Forelimb muscle (tissue), 1 donor: Measurements from ENCODE around the gene RASSF5. TPM values are rescaled to one million over a fixed set of nuclear protein-coding genes. Genes with fewer than 3 reads are reported as not detected.

Experiments
- DNase-seq: peaks from one replicate; pipeline ENCODE4 v3.0.0-alpha.2; 2013; ENCODE audit warnings: low read depth
- polyA plus RNA-seq: library from polyadenylated mRNA; unstranded; fragments of 120-200 nt; gene quantifications from one replicate; pipeline ENCODE4 v1.2.1, GENCODE V29; 2013; ENCODE audit not compliant: insufficient read length

Gene RASSF5
- polyA plus RNA-seq, 1 donor: 7.1 TPM

DNA sequence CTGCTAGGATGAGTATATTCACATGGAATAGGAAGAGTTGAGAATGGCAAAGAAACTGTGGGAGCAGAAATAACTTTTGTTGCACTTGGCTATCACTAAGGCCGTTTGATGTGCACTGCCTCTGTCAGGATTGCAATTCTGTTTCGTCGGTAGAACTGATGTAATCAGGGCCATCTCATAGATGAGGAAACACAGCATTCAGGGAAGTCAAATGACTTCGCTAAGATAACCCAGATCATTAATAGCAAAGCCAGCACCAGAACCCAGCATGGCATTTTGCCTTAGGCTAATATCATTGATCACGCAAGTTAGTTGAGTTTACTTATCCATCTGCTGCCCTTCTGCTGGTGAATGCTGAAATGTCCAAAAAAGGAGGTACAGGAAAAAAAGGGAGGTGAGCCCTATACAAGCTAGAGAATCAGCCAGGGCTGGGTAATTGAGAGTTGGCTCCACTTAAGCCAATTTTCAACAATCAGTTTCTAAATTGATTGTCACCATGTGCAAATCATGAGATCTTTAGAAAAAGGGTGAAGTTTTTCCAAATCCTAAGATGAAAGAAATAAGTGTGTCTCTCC, 7.6 kb downstream of the RASSF5 start:
- no peak for DNase-seq

DNA sequence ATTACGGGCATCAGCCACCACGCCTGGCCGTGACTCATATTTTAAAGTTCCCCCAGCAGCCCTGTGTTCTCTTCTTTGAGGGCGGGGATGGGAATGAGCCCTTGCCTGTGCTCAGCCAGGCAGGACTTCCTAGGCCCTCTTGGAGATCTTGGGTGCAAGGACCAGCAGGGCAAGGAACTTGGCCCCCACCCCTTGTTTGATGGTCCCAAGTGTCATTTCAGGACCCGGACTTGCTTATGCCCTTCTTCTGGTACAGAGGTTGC, 9.3 kb downstream of the RASSF5 start:
- DNase-seq: no peak

DNA sequence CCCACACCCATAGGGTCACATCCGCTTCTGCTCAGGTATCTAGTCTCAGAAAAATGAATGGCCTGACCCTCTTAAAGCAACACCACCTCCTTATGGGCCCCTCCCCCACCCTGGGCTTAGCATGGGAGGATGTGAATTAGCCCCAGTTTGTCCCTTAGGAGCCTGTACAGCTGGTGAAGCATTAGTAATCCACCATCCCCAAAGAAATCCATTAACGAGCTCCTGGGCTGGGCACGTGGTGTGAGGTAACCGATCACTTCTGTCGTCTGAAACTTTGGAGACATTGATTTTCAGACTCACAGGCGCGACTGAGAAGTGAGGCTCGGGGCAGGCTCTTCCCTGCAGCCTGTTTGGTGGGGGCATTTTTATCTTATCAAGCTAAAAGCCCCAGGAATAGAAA, 10.5 kb downstream of the RASSF5 start:
- DNase-seq: no peak

DNA sequence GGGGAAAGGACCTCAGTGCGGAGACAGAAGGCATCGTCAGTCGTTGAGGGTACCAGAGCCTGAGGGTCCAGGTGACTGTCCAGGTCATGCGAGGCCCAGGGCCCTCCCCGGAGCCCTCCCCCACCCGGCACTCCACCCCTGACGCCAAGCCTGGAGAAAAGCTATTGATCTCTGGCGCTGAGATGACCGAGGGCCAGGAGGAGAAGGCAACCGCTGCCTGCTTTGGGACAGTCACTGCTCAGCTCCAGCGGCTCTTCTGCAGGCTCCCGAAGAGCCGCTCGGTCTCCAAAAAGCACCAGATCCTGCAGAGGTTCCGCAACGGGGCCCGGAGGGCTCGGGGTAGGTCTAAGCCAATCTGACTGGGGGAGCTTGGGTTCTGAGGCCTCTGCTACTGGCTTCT, 10.9 kb downstream of the RASSF5 start:
- no peak for DNase-seq

DNA sequence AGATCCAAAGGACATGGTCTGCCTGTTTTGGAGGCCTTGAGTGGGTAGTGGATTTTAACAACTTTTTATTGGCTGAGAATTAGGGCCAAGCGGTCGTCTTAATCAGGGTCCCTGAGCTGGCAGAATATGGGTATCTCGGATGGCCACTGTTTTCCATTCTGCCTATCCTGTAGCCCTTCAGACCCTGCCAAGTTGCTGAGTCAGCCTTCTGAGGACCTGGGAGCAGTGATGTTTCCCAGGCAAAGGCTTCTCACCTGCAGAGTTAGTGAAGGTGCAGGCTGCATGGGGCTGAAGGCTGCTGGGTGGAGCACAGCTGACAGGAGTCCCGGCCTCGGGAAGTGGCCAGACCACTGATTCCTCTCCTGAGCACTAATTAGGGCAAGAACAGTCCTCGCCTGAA, 11.4 kb downstream of the RASSF5 start:
- DNase-seq: no peak

DNA sequence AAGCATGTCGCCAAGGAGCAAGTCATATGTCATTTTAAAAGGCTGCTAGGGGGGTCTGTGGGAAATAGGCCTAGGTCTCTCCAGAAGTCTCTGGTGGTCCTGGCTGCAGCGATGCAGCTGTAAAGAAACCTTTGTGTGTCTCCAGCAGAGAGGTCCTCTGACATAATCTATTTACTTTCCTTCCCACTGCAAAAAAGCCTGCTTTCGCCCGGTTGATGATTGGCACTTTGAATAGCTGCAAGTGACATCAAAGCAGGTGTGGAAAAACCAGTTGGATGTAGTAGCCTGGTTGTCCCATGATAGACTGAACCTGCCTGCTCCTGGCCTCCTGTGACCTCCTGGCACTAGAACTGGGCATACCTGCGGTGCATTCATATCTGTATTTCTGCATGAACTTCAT, 13.8 kb downstream of the RASSF5 start:
- no peak for DNase-seq

DNA sequence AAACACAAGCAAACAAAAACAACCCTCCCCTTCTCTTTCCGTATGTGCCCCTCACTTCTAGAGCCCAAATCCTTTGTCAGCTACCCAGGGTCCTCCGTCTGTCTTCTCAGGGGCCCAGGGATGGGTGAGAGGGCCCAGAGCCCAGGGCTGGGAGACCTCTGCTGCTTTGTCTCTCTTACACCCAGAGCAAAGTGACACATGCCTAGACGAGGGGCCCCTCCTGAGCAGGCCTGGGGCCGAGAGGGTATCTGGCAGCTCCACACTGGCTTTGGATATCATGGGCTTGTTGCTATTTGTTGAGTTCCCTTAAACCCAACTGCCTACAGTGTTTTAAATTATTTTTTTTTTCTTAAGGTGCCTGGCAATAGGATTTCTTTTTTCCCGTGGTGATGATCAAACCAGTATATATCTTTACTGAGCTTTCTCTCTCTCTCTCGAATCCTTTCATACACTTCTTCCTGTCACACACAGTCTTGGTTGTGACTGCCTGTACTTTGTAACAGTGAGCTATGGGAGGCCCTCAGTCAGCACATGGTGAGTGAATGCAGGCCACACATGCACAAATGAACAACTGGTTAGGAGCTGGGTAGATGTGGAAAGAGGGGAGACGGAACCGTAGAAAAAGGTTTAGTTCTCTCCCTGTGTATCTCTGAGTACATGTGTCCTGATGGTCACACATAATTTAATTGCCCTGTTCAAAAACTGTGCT, 14.5 kb downstream of the RASSF5 start:
- DNase-seq: no peak

DNA sequence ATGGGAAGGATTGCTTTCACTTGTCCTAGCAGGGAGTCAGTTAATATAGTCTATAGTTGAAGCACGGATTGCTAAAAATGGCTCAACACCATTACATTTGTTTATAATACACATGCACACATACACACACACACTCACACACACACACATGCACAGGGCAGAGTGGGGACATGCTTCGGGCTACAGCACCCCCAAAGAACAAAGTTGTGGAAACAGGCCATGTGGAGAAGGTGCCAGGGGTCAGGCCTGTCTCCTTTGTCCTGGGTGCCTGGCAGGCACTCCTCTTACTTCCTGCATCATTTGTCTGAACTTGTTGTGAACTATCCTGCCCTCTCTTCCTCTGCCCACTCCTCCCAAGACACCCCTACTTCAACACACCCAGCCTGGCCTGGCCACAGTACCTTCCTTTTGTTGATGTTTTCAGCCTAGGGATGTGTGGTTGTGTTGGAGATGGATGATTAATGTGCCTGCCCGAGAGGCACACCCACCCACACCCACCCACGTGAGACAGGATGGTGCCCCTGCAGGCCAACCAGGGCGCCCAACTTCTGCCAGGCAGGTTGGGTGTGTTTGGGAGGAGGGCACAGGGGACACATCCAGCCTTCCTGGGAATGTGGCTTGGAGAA, 17.5 kb downstream of the RASSF5 start:
- no peak for DNase-seq

DNA sequence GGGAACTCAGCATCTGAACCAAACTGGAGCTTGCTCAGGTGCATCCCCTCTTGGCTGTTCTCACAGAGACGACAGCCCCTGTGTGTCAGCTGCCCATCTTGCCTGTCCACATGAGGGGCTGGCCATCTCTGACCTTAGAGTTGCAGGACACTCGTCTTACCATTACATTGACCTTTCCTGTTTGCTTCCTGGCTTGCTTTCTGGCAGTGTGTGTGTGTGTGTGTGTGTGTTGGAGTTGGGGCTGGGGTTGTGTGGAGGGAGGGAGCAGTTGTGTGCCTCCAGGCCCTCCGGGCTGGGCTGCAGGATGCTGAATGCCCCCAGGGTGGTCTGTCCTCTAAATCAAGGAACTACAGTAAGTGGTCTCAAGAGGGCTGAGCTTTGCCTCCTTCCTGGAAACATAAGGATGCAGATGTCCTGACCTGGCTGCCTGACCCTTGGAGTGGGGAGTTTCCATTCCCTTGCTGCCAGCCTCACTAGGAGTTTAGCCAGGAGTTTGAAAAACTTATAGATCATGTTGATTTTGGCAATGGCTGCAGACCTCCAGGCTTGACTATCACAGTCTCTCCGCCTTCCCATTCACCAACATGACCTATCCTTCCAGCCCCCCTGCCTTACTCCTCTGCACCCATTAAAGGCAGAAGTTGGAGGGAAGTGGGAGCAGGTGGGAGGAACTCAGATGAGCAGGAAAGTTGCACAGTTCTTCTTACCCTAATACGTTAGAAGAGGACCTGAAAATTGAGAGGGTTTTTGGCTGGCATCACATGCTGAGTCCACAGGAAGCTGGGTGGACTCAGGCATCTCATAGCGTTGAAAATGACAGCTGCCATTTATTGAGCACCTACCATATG, 19.0 kb downstream of the RASSF5 start:
- DNase-seq: no peak

DNA sequence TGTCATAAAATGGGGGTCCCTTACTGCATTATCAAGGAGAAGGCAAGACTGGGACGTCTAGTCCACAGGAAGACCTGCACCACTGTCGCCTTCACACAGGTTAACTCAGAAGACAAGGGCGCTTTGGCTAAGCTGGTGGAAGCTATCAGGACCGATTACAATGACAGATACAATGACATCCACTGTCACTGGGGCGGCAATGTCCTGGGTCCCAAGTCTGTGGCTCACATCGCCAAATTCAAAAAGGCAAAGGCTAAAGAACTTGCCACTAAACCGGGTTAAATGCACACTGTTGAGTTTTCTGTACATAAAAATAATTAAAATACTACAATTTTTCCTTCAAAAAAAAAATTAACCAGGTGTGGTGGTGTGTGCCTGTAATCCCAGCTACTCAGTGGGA, 22.1 kb downstream of the RASSF5 start:
- DNase-seq: no peak

DNA sequence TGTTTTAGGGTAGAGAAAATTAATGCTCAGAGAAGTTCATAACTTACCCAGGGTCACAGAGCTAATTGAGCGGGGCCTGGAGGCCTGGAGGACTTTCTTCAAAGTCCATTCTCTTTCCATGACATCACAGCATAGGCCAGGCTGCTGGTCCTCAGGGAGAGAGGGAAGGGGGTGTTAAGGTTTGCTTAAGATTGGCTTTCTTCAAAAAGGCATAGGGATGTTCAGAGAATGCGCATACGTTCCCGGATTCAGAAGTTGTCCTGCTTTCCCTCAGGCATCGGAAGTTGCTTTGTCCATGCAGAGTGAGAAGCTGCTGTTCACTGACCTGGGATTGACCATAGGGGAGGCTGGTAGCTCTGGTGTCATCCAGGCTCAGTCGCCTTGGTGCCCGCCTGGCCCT, 25.0 kb downstream of the RASSF5 start:
- no peak for DNase-seq

DNA sequence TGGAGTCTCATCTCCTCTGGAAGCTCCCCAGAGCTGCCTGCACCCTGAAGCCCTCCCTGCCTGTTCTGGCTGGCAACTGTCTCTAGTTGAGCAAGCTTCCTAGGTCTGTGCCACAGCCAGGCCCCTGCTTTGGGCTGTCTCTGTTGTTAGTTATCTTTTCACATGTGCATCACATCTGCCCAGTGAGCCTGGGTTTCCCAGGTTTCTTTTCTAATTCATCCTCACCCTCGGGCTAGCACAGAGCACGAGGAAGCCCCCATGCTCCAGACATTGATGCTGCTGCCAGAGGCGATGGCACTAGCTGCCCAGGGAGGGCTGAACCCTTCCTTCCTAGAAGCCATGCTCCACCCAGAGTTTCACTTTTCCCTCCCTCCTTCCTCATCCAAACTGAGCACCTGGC, 27.2 kb downstream of the RASSF5 start:
- no peak for DNase-seq

DNA sequence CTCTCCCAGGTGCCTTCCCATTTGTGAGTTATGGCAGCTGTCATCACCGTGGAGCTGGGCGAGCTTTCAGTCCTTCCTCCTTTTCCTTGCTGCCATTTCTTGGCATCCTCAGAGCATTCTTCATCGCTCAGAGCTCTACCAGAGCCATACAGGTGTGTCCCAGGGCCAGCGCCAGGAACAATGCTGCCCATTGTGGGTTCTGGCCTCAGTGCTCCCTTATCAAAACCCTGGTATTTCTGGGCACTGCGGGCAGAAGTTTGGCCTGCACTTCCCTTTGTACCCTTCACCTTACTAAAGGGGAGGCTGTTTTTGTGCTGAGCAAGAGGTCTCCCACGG, 28.5 kb downstream of the RASSF5 start:
- DNase-seq: no peak

DNA sequence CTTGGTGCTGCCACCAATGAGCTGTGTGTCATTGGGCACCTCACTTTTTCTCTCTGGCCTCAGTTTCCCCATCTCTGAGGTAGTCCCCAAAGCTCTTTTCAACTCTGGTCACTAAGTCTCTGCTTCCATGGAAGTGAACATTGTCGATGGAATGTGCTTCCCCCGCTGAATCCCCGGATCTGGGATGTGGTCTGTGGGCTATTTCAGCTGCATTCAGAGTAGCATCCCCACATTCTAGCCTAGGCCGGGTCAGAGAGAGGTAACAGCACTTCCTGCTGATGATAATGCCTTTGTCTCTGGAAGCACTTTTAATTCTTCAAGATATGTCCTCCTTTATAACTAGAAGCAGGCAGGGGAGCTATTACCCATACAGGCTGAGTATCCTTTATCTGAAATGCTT, 29.8 kb downstream of the RASSF5 start:
- no peak for DNase-seq

DNA sequence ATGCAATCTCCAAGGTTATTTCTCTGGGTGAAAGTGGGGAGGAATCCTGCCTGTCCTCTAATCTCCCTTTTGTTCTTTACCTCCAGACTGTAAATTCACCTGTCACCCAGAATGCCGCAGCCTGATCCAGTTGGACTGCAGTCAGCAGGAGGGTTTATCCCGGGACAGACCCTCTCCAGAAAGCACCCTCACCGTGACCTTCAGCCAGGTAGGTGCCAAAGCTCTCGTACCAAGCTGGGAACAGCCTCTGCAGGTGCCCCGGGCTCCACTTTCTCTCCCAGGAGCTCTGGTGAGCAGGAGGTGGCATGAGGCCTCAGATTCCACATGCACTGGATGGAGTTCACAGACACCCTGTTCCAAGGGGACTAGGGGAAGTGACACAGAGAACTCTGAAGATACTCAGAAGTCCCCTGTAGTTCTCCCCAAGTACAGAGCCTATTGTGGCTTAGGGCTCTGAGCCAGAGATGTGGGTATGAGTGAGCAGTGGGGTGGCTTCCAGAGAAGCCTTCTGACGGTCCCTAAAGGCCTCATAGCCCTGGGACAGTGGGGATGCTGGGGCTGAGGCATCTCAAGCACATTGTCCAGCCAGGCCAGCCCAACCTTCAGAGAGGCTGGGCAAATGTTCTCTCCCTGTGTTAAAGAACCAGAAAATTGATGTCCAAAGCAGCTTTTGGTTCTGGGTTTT, 30.9 kb downstream of the RASSF5 start:
- DNase-seq: no peak

DNA sequence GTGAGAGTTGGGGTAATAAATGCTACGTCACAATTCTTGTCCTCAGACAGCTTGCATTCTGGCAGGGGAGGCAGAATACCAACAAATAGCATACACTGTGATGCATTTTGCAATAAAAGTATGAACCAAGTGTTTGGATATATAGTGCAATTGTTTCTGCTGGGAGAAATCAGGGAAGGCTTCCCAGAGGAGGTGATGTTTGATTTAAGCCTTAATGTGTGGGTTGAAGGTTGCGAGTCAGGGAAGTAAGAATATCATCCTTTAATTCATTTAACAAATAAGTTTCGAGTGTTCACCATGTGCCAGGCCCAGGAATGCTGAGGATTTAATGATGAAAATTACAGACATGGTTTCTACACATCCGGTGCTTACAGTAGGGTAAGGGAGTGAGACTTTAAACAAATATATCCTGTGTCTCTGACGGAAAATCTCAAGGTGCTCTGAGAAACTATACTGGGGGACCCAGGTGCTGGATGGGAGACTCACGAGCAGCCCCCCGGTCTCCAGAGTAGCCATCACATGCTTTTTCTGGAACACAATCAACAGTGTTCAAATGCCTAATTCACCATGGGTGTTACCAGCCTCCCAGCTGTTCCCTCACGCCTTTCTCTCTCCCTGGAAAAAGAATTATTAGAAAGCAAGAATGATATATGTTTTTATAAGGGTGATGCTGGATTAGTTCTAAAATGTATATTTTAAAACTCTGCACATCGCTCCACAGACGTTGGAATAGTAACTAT, 31.7 kb downstream of the RASSF5 start:
- DNase-seq: no peak

DNA sequence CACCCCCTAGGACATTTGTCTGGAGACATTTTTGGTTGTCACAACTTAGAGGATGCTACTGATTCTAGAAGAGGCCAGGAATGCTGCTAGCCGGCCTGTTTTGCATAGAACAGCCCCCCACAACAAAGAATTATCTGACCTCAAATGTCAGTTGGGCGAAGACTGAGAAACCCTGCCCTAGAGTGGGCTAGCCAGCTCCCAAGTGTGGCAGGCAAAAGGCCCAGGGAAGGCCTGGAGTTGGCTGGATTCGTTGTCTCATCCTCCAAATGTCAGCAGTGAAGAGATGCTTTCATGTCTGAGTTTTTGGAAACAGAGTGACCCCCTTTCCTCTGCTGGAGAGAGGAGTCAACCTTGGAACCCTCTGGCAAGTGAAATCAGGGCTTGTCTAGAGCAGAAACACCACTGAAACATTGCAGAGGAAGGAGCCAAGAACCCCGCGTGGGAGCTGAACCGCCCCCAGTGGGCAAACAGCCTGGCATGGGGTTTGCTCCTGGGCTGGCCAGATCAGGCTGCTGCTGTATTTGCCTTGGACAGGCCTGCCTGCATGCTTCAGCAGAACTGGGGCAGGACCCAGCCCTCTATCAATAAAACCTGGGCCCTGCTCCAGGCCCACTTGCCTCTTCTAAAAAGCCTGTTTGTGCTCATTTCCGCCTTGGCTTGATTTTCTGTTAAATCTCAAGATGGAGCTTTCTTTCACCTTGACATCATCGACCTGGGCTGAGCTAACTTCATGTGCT, 32.9 kb downstream of the RASSF5 start:
- DNase-seq: no peak

DNA sequence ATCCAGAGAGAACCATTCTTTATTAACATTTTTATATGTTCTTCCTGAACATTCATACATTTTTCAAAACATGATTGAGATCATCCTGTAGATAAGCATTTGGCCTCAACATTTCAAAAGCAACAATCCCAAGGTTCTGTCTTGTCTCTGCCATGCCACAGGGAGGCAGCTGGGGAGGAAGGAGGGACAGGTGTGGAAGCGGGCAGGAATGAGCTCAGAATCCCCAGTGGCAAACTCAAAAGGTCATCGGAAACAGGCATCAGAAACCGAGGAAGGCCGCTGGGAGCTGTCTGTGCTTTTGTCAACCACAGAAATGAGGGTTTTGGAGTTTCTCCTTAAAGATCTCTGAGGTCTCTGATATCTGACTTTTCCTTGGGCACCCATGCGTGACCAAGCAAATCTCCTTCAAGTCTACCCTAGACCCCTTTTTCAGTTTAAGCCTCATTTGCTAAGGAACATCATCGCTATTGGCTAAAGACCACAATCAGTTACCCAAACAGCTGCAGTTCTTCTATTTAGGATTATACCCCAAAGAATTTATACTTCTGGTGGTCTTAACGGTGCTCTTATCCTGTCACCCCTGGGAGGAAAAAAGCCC, 34.0 kb downstream of the RASSF5 start:
- no peak for DNase-seq

DNA sequence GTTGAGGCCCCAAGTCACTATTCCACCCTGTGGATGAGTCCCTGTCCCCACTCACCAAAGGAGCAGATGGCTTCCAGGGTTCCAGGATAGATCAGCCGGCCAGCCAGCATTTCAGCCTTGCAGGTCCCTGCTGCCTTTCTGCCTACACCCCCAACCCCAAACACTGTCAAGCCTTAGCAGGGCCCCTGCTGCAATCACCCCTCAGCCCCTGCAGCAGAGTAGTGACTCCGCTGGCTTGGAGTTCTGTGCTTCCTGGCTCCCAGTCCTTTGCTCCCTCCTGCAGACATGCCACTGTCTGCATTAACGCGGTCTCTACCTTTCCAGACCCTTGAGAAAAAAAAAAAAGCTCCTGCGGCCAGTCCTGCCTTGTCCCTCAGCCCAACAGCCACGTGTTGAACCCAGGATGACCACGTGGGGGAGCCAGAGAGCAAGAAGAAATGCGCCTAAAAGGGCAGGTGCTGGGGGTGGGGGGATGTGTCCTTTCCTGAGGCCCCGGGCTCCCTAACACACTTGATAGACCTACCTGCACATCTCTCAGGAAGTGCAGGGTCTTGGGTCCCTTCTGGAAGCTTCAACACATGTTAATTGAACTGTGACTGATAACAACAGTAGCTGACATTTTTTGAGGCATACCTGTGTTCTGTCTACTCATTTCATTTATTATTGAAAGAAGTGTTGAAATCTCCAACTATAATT, 37.4 kb downstream of the RASSF5 start:
- DNase-seq: no peak

DNA sequence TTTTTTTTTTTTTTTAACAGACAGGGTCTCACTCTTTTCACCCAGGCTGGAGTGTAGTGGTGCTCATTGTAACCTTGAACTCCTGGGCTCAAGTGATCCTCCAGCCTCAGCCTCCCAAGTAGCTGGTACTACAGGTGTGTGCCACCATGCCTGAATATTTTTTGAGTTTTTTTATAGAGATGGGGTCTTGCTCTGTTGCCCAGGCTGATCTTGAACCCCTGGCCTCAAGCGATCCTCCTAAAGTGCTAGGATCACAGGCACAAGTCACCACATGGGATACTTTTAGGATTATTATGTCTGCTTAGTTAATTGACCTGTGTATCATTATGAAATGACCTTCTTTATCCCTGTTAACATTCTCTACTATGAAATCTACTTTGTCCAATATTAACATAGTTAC, 38.0 kb downstream of the RASSF5 start:
- DNase-seq: no peak
